A549 (cell line): Measurements from ENCODE around the gene ITM2C. TPM values are rescaled to one million over a fixed set of nuclear protein-coding genes. Genes with fewer than 3 reads are reported as not detected.

Source experiments
- ATAC-seq, 2 experiments: fragments of 200-7000 bp in 1 of 2; fragments of >200 bp in 1 of 2; cut with Nextera tagmentation in 1 of 2; cut with Tn5 transposase in 1 of 2; 3 replicates each; pipeline versions ENCODE4 v1.8.0 to v1.9.1; 2018 to 2020; ENCODE audit warnings: mild to moderate bottlenecking in 1 of 2, moderate library complexity in 1 of 2
- CTCF ChIA-PET: fragments of 300-600 bp; sonication (Branson Sonifier 250); formaldehyde crosslinking; extraction: SDS; loops from one replicate; lab custom pipeline; 2021; ENCODE audit warnings: antibody characterized with exemption, inconsistent platforms; lab: Yijun Ruan, JAX
- POLR2A ChIA-PET: fragments of 350-600 bp; formaldehyde crosslinking; extraction: SDS; loops from one replicate; lab custom pipeline; 2021; ENCODE audit warnings: antibody characterized with exemption, inconsistent platforms; lab: Yijun Ruan, JAX
- DNase-seq, 2 experiments: peaks; one replicate each; pipeline versions ENCODE4 v3.0.0 to v3.0.0-alpha.2; 2011 to 2016; ENCODE audit warnings: low read depth in 1 of 2, low spot score in 1 of 2
- FAIRE-seq: peaks from 2 replicates; lab custom pipeline; 2011; peaks lifted over from hg19 to GRCh38; lab: Jason Lieb, UNC
- H3K27ac ChIP-seq, 2 experiments: fragments of >200 bp; sonication (Bioruptor Twin); formaldehyde crosslinking; 3 replicates each; pipeline ENCODE4 v1.5.1; 2016 to 2017
- H3K4me1 ChIP-seq: fragments of >200 bp; sonication (Bioruptor Twin); formaldehyde crosslinking; 3 replicates; pipeline ENCODE4 v1.6.1; 2016
- H3K4me2 ChIP-seq: fragments of >200 bp; sonication (Bioruptor Twin); formaldehyde crosslinking; 3 replicates; pipeline ENCODE4 v1.6.1; 2016
- H3K4me3 ChIP-seq: fragments of >200 bp; sonication (Bioruptor Twin); formaldehyde crosslinking; 3 replicates; pipeline ENCODE4 v1.5.1; 2016
- H3K9me3 ChIP-seq: fragments of >200 bp; sonication (Bioruptor Twin); formaldehyde crosslinking; 3 replicates; pipeline ENCODE4 v1.6.1; 2016
- BCL3 ChIP-seq: fragments of >200 bp; sonication (Bioruptor Twin); formaldehyde crosslinking; IDR thresholded peaks from 3 replicates; pipeline ENCODE4 v1.6.1; 2016
- EHMT2 ChIP-seq: fragments of 200-600 bp; sonication (generic); IDR thresholded peaks from 2 replicates; pipeline ENCODE4 v1.6.1; 2016; ENCODE audit warnings: antibody characterized with exemption, low read depth, mild to moderate bottlenecking, moderate library complexity
- EP300 ChIP-seq, 2 experiments: fragments of >200 bp; sonication (Bioruptor Twin); formaldehyde crosslinking; IDR thresholded peaks; 2 replicates in 1 of 2; 3 replicates in 1 of 2; pipeline ENCODE4 v1.6.1; 2016 to 2017
- ESRRA ChIP-seq: fragments of 150-350 bp; IDR thresholded peaks from 2 replicates; pipeline ENCODE4 v1.6.1; 2014; ENCODE audit warnings: mild to moderate bottlenecking, low read length, borderline replicate concordance
- FOSB ChIP-seq: fragments of 250-450 bp; sonication (Bioruptor Pico); IDR thresholded peaks from 2 replicates; pipeline ENCODE4 v1.5.0; 2020; ENCODE audit warnings: mild to moderate bottlenecking, moderate library complexity
- HOXA7 ChIP-seq: fragments of 250-450 bp; sonication (Bioruptor Pico); IDR thresholded peaks from 2 replicates; pipeline ENCODE4 v1.5.0; 2020; ENCODE audit warnings: mild to moderate bottlenecking, moderate library complexity
- HOXB5 ChIP-seq: fragments of 250-450 bp; sonication (Bioruptor Pico); IDR thresholded peaks from 2 replicates; pipeline ENCODE4 v1.5.0; 2020; ENCODE audit warnings: mild to moderate bottlenecking, moderate library complexity
- KDM5A ChIP-seq: fragments of 200-600 bp; sonication (generic); IDR thresholded peaks from 2 replicates; pipeline ENCODE4 v1.6.1; 2016; ENCODE audit warnings: antibody characterized with exemption, mild to moderate bottlenecking
- NR3C1 ChIP-seq: fragments of >200 bp; sonication (Bioruptor Twin); formaldehyde crosslinking; IDR thresholded peaks from 3 replicates; pipeline ENCODE4 v1.6.1; 2017
- POLR2A ChIP-seq: IDR thresholded peaks from 2 replicates; pipeline ENCODE4 v1.6.1; 2012; ENCODE audit warnings: mild to moderate bottlenecking, low read length
- RAD21 ChIP-seq, 2 experiments: fragments of >200 bp in 1 of 2; sonication (Bioruptor Twin) in 1 of 2; formaldehyde crosslinking in 1 of 2; IDR thresholded peaks in 1 of 2; conservative IDR thresholded peaks in 1 of 2; 2 replicates in 1 of 2; 3 replicates in 1 of 2; pipeline ENCODE4 v1.6.1; 2012 to 2018; ENCODE audit warnings: inconsistent platforms in 1 of 2
- SMC3 ChIP-seq: fragments of >200 bp; sonication (Bioruptor Twin); formaldehyde crosslinking; IDR thresholded peaks from 3 replicates; pipeline ENCODE4 v1.6.1; 2018; ENCODE audit warnings: inconsistent platforms
- SREBF2 ChIP-seq: fragments of 450-650 bp; IDR thresholded peaks from 2 replicates; pipeline ENCODE4 v1.6.1; 2014; ENCODE audit warnings: mild to moderate bottlenecking, moderate library complexity
- ZC3H11A ChIP-seq: fragments of 450-650 bp; IDR thresholded peaks from 2 replicates; pipeline ENCODE4 v1.6.1; 2014; ENCODE audit warnings: antibody characterized with exemption, mild to moderate bottlenecking
- WGBS: methylation state at CpG from one replicate; pipeline ENCODE4 v1.1.6; 2017; ENCODE audit errors: missing lambda C conversion rate; 5-methylcytosine and 5-hydroxymethylcytosine counted together
- polyA plus RNA-seq, 4 experiments: library from polyadenylated mRNA; depleted of rRNA in 3 of 4; stranded (reverse); fragments of >200 nt; fragmentation: RNase III in 1 of 4; extraction: RNeasy Plus Mini Kit Qiagen cat#74134 plus additional on column Dnase treatment in 1 of 4; gene quantifications; 2 replicates in 3 of 4; 3 replicates in 1 of 4; pipeline ENCODE4 v1.2.3, GENCODE V29; 2011 to 2017
- TF ChIP-seq, protein P1 (sequence below): IDR thresholded peaks from 2 replicates; pipeline ENCODE4 v1.6.1; 2012

Gene ITM2C
- polyA plus RNA-seq, 2 of the 4 experiments (the other 2 are of a cell fraction), result 84.0 to 88.1 TPM

DNA sequence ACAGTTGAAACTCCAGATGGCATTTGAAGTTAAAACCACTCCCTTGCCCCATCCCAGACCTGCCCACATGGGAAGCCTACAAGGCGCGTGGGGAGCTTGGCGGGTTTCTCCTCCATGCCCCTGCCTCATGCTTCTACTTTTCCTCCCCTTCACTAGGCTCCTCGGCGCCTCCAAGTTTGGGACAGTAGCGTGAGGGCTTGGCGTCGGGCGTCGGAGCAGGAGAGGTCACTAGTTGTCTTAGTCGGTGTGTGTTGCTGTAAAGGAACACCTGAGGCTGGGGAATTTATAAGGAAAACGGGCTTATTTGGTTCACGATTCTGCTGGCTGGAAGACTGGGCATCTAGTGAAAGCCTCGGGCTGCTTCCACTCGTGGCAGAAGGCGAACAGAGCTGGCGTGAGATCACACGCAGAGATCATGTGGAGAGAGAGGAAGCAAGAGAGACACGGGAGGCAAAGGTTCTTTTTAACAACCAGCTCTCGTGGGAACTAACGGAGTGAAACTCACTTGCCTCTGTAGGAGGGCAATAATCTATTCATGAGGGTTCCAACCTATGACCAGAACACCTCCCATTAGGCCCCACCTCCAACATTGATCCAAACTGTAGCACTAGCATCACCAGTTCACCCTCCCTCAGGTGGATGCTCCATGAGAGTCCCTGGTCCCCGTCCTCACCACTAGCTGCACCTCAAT lies 25.3 kb downstream of the ITM2C start:
- Histone ChIP-seq H3K4me2 (no peak overlapping the region), H3K9me3 (peaks cover 6% of the 10 kb centered on the region; the same call in 1 of the 3 replicates), H3K4me3 (no peak overlapping the region), H3K27ac (no peak overlapping the region), H3K4me1 (no peaks in the 10 kb centered on the region)
- ChIA-PET POLR2A (no interaction called here), CTCF (interaction anchor here (1.1 to 4.8 kb wide), 3 partner anchors 12 to 97 kb away, joined by 3 to 30 read pairs (median 17); no protein-coding TSS in a partner anchor)
- WGBS, result 75% methylated on average over 22 of the region's 22 CpGs
- ATAC-seq (no peak), DNase-seq (no peak), FAIRE-seq (no peak)
- TF ChIP-seq HOXB5 (CRISPR knock-in tag) (no peak), RAD21 (conservative IDR thresholded peaks at IDR 0.05 in 1 of 2, IDR thresholded peaks at IDR 0.05 in 1 of 2) (no peak), ESRRA (no peak), ZC3H11A (no peak), EP300 (IDR thresholded peaks at IDR 0.05) (no peak)

GRCh38 chr2:230890646-230891045 lies 25.9 kb downstream of the ITM2C start:
- WGBS, result 49% methylated on average over 3 of the region's 4 CpGs
- TF ChIP-seq EHMT2 (no peak), BCL3 (no peak), RAD21 (conservative IDR thresholded peaks at IDR 0.05 in 1 of 2, IDR thresholded peaks at IDR 0.05 in 1 of 2) (no peak), HOXA7 (CRISPR knock-in tag) (no peak), KDM5A (no peak), POLR2A (no peak), SREBF2 (no peak), NR3C1 (no peak), EP300 (IDR thresholded peaks at IDR 0.05) (no peak), SMC3 (no peak)
- TF ChIP-seq, protein P1, sequence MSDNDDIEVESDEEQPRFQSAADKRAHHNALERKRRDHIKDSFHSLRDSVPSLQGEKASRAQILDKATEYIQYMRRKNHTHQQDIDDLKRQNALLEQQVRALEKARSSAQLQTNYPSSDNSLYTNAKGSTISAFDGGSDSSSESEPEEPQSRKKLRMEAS, result no peak
- no peaks in the 10 kb centered on the region for H3K4me1 ChIP-seq
- no peak for DNase-seq
- peaks cover 6% of the 10 kb centered on the region; the same call in 1 of the 3 replicates for H3K9me3 ChIP-seq
- no peak; a peak in 1 of 6 replicates for ATAC-seq
- no peak overlapping the region for H3K4me2 ChIP-seq
- H3K4me3 ChIP-seq, result no peak overlapping the region
- FAIRE-seq, result no peak
- ChIA-PET POLR2A (no interaction called here), CTCF (interaction anchor here (1.1 to 4.8 kb wide), 3 partner anchors 11 to 97 kb away, joined by 3 to 30 read pairs (median 17); no protein-coding TSS in a partner anchor)
- H3K27ac ChIP-seq, result no peak overlapping the region

DNA sequence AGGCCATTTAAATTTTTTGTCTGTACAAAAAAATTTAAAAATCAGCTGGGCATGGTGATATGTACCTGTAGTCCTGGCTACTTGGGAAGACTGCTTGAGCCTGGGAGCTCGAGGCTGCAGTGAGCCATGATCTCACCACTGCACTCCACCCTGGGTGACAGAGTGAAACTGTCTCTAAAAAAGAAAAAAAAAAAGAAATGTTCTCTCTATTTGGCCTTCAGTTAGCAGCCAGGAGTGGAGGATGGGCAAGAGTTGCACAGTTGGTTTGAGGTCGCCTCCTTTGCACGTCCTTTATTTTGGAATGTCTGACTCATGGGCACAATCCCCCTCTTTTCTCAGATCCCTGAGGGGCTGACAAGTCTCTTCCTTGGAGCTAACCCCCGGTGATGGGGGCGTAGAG lies 26.3 kb downstream of the ITM2C start:
- no peak for FAIRE-seq
- ATAC-seq, result no peak; a peak in 1 of 6 replicates
- CTCF ChIA-PET, result interaction anchor here (1.1 to 4.8 kb wide), 3 partner anchors 11 to 96 kb away, joined by 3 to 30 read pairs (median 17); no protein-coding TSS in a partner anchor

More for the DNA sequence above, 26.3 kb downstream of the ITM2C start:
- no peak overlapping the region for H3K4me3 ChIP-seq
- no peak overlapping the region for H3K27ac ChIP-seq
- peaks cover 6% of the 10 kb centered on the region; the same call in 1 of the 3 replicates for H3K9me3 ChIP-seq
- POLR2A ChIA-PET, result no interaction called here
- WGBS, result 27% methylated on average over 5 of the region's 5 CpGs
- H3K4me1 ChIP-seq, result no peaks in the 10 kb centered on the region
- no peak for DNase-seq
- TF ChIP-seq FOSB (CRISPR knock-in tag) (no peak), BCL3 (no peak)
- TF ChIP-seq, all 56 proteins: peak for 0
- no peak overlapping the region for H3K4me2 ChIP-seq
